ENCODE results near the gene MAP7D2. TPM values are rescaled to one million over a fixed set of nuclear protein-coding genes. Genes with fewer than 3 reads are reported as not detected.

Gene MAP7D2
- total and polyA plus RNA-seq, 3 experiments from 2014 or later, result 0.12 to 0.53 (median 0.28) TPM

DNA sequence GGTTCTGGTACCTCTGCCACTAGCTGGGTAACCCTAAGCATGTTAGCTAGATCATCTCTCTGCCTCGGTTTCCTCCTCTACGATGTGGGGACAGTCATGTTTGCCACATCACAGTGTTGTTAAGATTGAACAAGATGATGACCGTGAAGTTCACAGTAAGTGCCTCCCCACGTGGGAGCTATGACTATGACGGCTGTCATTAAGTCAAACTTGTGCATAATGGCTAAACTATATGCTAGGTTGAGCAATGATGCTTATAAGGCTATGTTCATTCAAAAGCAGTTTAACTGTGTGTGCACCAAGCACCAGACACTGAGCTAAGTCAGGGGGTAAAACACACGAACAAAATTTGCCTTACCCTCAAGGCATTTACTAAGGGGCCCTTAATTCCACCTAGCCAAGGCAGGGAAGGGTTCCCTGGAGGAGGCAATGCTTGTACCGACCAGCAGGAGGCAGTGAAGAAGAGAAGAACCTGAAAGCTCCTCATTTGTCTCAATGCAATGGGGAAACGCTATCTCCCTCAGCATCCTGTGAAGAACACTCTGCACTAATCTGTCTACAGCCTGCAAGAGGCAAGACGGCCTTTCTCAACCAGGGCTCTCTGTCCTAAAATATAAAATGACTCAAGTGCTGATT lies 52.9 kb downstream of the MAP7D2 start:
- DNase-seq, result no peak
- Histone ChIP-seq H3K27me3 (ENCODE audit: insufficient read depth, low read length, poor library complexity, severe bottlenecking) (no peaks in the 10 kb centered on the region), H3K36me3 (ENCODE audit: insufficient read depth, low read length) (no peaks in the 10 kb centered on the region), H3K9me3 (ENCODE audit: low read length) (no peaks in the 10 kb centered on the region), H3K27ac (ENCODE audit: low read depth, low read length) (no peak overlapping the region), H3K4me3 (ENCODE audit: low read length) (no peak overlapping the region), H3K4me1 (ENCODE audit: insufficient read depth, low read length) (no peaks in the 10 kb centered on the region)
- Mint-ChIP-seq H3K4me1 (peaks cover 4 to 11% (median 8%) of the 10 kb centered on the region in 3 donors), H3K27ac (no peak overlapping the region), H3K4me3 (no peak overlapping the region), H3K36me3 (peaks cover 0 to 1% (median 0%) of the 10 kb centered on the region in 3 donors), H3K27me3 (peaks cover 0 to 1% of the 10 kb centered on the region in 2 donors), H3K9me3 (no peaks in the 10 kb centered on the region)
- ChIA-PET CTCF (interaction anchor here (0.5 kb wide), 1 partner anchor 1077 kb away, joined by 3 read pairs; no protein-coding TSS in a partner anchor), POLR2A (no interaction called here)

DNA sequence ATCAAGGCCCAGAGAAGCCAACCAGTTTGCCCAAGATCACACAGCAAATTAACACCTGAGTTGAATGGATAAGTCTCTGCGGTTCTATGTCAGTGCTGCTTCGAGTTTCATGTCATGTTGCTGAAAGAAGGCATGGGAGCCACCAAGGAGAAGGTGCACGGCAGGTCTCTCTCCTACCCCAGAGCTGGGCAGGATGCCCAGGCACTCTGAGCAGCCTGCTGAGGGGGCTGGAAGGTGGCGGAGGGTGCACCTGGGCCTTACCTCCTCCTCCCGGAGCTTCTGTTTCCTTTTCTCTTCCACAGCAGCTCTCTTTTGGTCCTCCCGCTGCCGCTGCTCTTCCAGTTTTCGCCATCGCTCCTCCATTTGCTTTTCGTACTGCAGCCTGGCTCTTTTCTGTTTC lies 53.6 kb downstream of the MAP7D2 start:
- Histone ChIP-seq H3K4me3 (ENCODE audit: low read length) (no peak overlapping the region), H3K36me3 (ENCODE audit: insufficient read depth, low read length) (no peaks in the 10 kb centered on the region), H3K9me3 (ENCODE audit: low read length) (no peaks in the 10 kb centered on the region), H3K4me1 (ENCODE audit: insufficient read depth, low read length) (no peaks in the 10 kb centered on the region), H3K27ac (ENCODE audit: low read depth, low read length) (no peak overlapping the region), H3K27me3 (ENCODE audit: insufficient read depth, low read length, poor library complexity, severe bottlenecking) (no peaks in the 10 kb centered on the region)
- CTCF ChIA-PET, result no interaction called here
- no peak for DNase-seq
- POLR2A ChIA-PET, result no interaction called here
- H3K36me3 Mint-ChIP-seq, result peaks cover 0 to 4% (median 0%) of the 10 kb centered on the region in 3 donors
- peak overlapping the region in 1 of 8 donors; percentile 76 for H3K27ac Mint-ChIP-seq
- H3K4me1 Mint-ChIP-seq, result peaks cover 4 to 11% (median 8%) of the 10 kb centered on the region in 3 donors
- H3K27me3 Mint-ChIP-seq, result peaks cover 0 to 1% of the 10 kb centered on the region in 2 donors
- H3K9me3 Mint-ChIP-seq, result no peaks in the 10 kb centered on the region
- H3K4me3 Mint-ChIP-seq, result no peak overlapping the region

DNA sequence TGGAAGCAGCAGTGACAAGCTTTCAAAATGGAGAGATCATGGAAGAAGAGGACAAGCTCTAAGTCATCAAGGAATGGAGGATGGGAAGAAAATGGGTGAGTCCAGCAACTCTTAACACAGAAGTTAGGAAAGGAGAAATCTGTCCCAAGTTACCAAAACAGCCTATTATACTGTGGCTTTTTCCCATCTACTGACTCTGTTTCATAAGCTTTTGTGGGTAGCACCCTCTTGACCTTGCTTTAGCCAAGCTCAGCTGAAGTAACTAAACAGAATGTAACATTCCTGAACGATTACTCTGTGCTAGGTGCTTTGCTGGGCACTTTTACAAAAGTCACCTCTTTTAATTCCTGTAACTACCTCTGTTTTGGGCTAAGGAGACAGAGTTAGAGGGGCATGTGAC lies 54.9 kb downstream of the MAP7D2 start:
- no peak for DNase-seq
- H3K36me3 Mint-ChIP-seq, result peaks cover 0 to 4% (median 0%) of the 10 kb centered on the region in 3 donors
- Histone ChIP-seq H3K27me3 (ENCODE audit: insufficient read depth, low read length, poor library complexity, severe bottlenecking) (no peaks in the 10 kb centered on the region), H3K4me1 (ENCODE audit: insufficient read depth, low read length) (no peaks in the 10 kb centered on the region), H3K27ac (ENCODE audit: low read depth, low read length) (no peak overlapping the region), H3K9me3 (ENCODE audit: low read length) (no peaks in the 10 kb centered on the region), H3K4me3 (ENCODE audit: low read length) (no peak overlapping the region), H3K36me3 (ENCODE audit: insufficient read depth, low read length) (no peaks in the 10 kb centered on the region)
- peak overlapping the region in 2 of 8 donors; percentile 23 to 29 for H3K27ac Mint-ChIP-seq
- CTCF ChIA-PET, result interaction anchor here (0.8 kb wide), 1 partner anchor 157 kb away, joined by 3 read pairs; no protein-coding TSS in a partner anchor
- POLR2A ChIA-PET, result interaction anchor here (0.6 kb wide), 1 partner anchor 34 kb away, joined by 5 read pairs; no protein-coding TSS in a partner anchor
- no peaks in the 10 kb centered on the region for H3K9me3 Mint-ChIP-seq
- peaks cover 0 to 1% of the 10 kb centered on the region in 2 donors for H3K27me3 Mint-ChIP-seq
- H3K4me1 Mint-ChIP-seq, result peaks cover 4 to 11% (median 8%) of the 10 kb centered on the region in 3 donors
- no peak overlapping the region for H3K4me3 Mint-ChIP-seq

DNA sequence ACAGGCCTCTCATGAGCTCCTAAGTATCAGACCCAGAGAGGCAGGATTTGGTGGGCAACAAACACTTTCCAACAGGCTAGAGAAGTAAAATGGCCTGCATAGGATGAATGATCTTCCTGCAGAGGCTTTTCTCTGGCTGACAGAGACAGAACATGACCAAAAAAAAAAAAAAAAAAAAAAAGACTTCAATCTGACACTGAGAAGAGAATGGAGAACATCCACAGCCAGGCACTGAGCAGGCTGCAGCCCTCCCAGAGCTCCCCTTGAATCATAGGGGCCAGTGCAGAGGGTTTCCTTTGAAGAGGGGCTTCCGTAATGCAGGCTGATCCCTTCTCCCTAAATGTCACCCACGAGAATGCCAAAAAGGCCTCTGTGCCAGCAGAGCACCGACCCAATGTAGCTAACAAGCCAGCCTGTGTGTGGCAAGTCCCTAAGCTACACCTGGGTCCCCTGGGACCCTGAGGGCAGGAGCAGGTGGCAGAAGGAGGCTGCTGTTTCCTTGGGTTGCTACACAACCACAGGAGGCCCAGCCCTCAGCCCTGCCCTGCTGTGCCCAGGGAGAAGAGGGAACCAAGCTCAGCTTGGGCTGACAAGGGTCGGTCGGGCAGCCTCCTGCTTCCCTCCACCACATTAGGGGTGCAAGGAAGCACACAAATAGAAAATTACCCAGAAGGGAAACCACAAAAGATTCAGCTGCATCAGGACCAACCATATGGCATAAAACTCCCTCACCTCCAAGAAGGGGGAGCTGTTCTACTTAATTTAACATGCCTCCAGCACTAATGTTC lies 55.6 kb downstream of the MAP7D2 start:
- ChIA-PET POLR2A (interaction anchor here (0.6 kb wide), 1 partner anchor 33 kb away, joined by 5 read pairs; no protein-coding TSS in a partner anchor), CTCF (no interaction called here)
- Histone ChIP-seq H3K9me3 (ENCODE audit: low read length) (no peaks in the 10 kb centered on the region), H3K36me3 (ENCODE audit: insufficient read depth, low read length) (no peaks in the 10 kb centered on the region), H3K4me1 (ENCODE audit: insufficient read depth, low read length) (no peaks in the 10 kb centered on the region), H3K27me3 (ENCODE audit: insufficient read depth, low read length, poor library complexity, severe bottlenecking) (no peaks in the 10 kb centered on the region), H3K27ac (ENCODE audit: low read depth, low read length) (no peak overlapping the region), H3K4me3 (ENCODE audit: low read length) (no peak overlapping the region)
- Mint-ChIP-seq H3K36me3 (peaks cover 0 to 4% (median 0%) of the 10 kb centered on the region in 3 donors), H3K27me3 (peaks cover 0 to 1% of the 10 kb centered on the region in 2 donors), H3K4me1 (peaks cover 4 to 11% (median 8%) of the 10 kb centered on the region in 3 donors), H3K27ac (peak overlapping the region in 1 of 8 donors; percentile 29), H3K9me3 (no peaks in the 10 kb centered on the region), H3K4me3 (no peak overlapping the region)
- no peak for DNase-seq

DNA sequence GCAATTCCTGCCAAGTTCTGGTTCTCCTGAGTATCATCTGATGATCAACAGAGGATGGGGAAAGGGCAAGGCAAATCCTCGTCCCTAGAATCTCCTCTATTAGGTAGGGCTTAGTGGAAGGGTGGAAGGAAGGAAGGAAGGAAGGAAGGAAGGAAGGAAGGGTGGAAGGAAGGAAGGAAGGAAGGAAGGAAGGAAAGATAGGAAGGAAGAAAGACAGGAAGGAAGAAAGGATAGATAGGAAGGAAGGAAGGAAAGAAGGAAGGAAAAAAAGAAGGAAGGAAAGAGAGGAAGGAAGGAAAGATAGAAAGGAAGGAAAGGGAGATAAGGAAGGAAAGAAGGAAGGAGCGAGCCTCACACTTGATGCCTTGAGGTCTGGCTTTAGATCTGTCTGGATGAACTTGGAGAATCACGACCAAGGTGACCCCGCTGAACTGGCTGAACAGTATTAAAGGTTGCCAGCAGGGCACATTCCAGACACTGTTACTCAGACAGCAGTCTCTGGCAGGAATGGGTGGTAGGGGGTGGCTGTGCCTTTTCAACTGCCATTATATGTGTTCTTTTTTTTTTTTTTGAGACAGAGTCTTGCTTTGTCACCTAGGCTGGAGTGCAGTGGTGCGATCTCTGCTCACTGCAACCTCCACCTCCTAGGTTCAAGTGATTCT lies 57.1 kb downstream of the MAP7D2 start:
- Histone ChIP-seq H3K4me1 (ENCODE audit: insufficient read depth, low read length) (no peaks in the 10 kb centered on the region), H3K4me3 (ENCODE audit: low read length) (no peak overlapping the region), H3K27ac (ENCODE audit: low read depth, low read length) (no peak overlapping the region), H3K36me3 (ENCODE audit: insufficient read depth, low read length) (no peaks in the 10 kb centered on the region), H3K9me3 (ENCODE audit: low read length) (no peaks in the 10 kb centered on the region), H3K27me3 (ENCODE audit: insufficient read depth, low read length, poor library complexity, severe bottlenecking) (no peaks in the 10 kb centered on the region)
- Mint-ChIP-seq H3K36me3 (peaks cover 0 to 7% (median 0%) of the 10 kb centered on the region in 3 donors), H3K27ac (peak overlapping the region in 2 of 8 donors; percentile 61 to 71), H3K4me1 (peaks cover 4 to 11% (median 8%) of the 10 kb centered on the region in 3 donors), H3K4me3 (no peak overlapping the region), H3K27me3 (peaks cover 0 to 1% of the 10 kb centered on the region in 2 donors), H3K9me3 (no peaks in the 10 kb centered on the region)
- no peak for DNase-seq
- CTCF ChIA-PET, result no interaction called here
- POLR2A ChIA-PET, result no interaction called here

DNA sequence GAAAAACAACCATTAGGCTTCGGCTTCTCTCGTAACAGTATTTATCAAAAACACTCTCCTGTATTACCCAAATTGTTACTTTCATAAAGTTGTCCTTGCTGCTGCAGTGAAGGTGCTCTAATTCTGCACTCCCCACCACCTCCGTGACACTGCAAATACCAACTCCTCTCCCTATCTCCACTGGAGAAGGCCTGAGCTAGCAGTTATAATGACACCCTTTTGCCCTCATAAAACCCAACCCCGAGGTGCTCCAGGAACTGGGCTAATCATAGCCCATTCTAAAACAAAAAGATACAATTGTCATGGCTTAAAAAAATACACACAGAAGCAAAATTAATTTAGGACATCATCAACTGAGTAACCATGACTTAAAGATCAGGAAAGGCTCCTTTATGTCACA lies 59.2 kb downstream of the MAP7D2 start:
- Histone ChIP-seq H3K36me3 (ENCODE audit: insufficient read depth, low read length) (no peaks in the 10 kb centered on the region), H3K4me3 (ENCODE audit: low read length) (no peak overlapping the region), H3K4me1 (ENCODE audit: insufficient read depth, low read length) (no peaks in the 10 kb centered on the region), H3K27ac (ENCODE audit: low read depth, low read length) (no peak overlapping the region), H3K27me3 (ENCODE audit: insufficient read depth, low read length, poor library complexity, severe bottlenecking) (no peaks in the 10 kb centered on the region), H3K9me3 (ENCODE audit: low read length) (no peaks in the 10 kb centered on the region)
- Mint-ChIP-seq H3K36me3 (peaks cover 0 to 7% (median 0%) of the 10 kb centered on the region in 3 donors), H3K27me3 (peaks cover 0 to 1% of the 10 kb centered on the region in 2 donors), H3K27ac (no peak overlapping the region), H3K9me3 (no peaks in the 10 kb centered on the region), H3K4me1 (peaks cover 4 to 11% (median 8%) of the 10 kb centered on the region in 3 donors), H3K4me3 (peak overlapping the region in 1 of 7 donors; percentile 51)
- POLR2A ChIA-PET, result no interaction called here
- CTCF ChIA-PET, result no interaction called here
- no peak for DNase-seq

DNA sequence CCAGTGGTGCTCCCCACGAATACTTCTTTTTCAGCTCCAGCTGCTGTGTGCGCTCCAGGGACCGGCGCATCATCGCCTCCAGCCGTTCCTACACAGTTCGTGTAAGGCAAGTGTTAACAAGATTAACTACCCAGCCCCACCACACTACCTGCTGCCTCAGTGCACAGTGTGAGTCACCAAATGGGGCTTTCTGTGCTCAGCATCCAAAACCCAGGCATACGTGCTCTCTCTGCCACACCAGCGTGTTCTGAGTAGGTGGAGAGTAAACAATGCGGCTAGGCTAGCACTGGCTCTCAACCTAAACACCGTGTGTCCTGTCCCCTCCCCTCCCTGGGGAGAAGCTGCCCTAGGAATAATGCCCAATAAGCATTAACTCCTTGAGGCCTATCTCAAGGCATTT lies 60.0 kb downstream of the MAP7D2 start:
- DNase-seq, result no peak

More for the DNA sequence above, 60.0 kb downstream of the MAP7D2 start:
- Mint-ChIP-seq H3K4me3 (no peak overlapping the region), H3K9me3 (no peaks in the 10 kb centered on the region), H3K27ac (no peak overlapping the region), H3K4me1 (peaks cover 3 to 8% (median 5%) of the 10 kb centered on the region in 3 donors), H3K36me3 (peaks cover 0 to 5% (median 0%) of the 10 kb centered on the region in 3 donors), H3K27me3 (peaks cover 0 to 1% of the 10 kb centered on the region in 2 donors)
- POLR2A ChIA-PET, result no interaction called here
- Histone ChIP-seq H3K4me1 (ENCODE audit: insufficient read depth, low read length) (no peaks in the 10 kb centered on the region), H3K9me3 (ENCODE audit: low read length) (no peaks in the 10 kb centered on the region), H3K4me3 (ENCODE audit: low read length) (no peak overlapping the region), H3K36me3 (ENCODE audit: insufficient read depth, low read length) (no peaks in the 10 kb centered on the region), H3K27me3 (ENCODE audit: insufficient read depth, low read length, poor library complexity, severe bottlenecking) (no peaks in the 10 kb centered on the region), H3K27ac (ENCODE audit: low read depth, low read length) (no peak overlapping the region)
- CTCF ChIA-PET, result no interaction called here

Data from CD8-positive, alpha-beta memory T cell (primary cell).